ENCODE data around the gene AQP9.

The AQP9 gene

DNA sequence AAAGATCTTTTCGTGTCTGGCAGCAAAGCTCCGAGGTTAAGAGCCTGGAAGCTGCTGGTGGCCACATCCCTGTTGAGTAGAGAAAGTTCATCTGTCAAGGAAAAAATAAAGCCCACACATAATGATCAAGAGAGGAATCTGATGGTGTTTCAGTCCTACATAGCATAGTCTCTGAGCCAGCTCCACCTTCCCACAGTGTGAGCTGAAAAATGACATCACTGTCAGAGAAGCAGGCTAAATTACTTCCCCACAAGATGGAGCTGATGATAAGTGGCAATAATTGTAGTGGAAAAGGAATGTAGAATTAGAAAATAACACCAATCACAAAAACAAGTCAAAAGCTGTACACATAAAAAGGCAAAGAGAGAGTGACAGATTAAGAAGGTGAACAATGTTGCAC lies 84.5 kb downstream of the AQP9 start:
- TF ChIP-seq, protein P1, sequence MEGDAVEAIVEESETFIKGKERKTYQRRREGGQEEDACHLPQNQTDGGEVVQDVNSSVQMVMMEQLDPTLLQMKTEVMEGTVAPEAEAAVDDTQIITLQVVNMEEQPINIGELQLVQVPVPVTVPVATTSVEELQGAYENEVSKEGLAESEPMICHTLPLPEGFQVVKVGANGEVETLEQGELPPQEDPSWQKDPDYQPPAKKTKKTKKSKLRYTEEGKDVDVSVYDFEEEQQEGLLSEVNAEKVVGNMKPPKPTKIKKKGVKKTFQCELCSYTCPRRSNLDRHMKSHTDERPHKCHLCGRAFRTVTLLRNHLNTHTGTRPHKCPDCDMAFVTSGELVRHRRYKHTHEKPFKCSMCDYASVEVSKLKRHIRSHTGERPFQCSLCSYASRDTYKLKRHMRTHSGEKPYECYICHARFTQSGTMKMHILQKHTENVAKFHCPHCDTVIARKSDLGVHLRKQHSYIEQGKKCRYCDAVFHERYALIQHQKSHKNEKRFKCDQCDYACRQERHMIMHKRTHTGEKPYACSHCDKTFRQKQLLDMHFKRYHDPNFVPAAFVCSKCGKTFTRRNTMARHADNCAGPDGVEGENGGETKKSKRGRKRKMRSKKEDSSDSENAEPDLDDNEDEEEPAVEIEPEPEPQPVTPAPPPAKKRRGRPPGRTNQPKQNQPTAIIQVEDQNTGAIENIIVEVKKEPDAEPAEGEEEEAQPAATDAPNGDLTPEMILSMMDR (IDR thresholded peaks at IDR 0.05), result 0 out of 2 replicates have a peak, but pooled peaks have one; percentile 16

DNA sequence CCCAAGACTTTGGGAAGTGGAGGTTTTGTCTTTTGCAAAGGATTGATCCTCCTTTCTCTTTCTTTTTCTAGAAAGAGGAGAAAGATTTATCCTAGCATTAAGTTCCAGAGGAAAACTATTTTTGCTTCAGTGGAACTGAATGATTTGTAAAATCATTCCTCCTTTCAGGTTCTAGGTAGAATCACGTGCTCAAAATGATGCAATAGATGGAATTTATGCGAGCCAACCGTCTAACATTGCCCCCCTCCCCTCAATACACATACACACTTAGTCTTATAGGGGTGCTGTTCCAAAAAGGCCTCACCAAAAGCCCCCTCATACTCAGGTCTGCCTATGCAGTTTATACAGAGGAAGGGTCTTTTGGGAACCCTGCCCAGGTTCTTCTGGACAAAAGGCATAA lies 85.3 kb downstream of the AQP9 start:
- TF ChIP-seq, protein P1 (IDR thresholded peaks at IDR 0.05), result no peak

DNA sequence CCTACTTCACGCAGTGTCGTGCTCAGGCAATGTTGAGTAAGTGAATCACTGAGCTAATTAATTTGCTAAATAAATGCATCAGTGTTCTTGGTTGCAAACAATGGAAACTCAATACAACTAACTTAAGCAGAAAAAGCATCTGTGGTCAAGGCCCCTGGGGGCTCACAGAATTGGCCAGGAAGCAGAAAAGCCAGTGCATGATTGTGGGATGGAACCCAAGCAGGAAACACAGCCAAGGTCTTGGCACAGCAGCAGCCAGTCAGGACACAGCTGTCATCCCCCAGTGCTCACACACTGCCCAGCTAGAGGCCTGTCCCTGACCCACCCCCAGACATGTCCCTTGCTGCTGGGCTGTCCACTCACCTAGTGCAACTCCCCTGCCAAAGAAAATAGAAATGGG lies 85.9 kb downstream of the AQP9 start:
- TF ChIP-seq, protein P1 (IDR thresholded peaks at IDR 0.05), result no peak

DNA sequence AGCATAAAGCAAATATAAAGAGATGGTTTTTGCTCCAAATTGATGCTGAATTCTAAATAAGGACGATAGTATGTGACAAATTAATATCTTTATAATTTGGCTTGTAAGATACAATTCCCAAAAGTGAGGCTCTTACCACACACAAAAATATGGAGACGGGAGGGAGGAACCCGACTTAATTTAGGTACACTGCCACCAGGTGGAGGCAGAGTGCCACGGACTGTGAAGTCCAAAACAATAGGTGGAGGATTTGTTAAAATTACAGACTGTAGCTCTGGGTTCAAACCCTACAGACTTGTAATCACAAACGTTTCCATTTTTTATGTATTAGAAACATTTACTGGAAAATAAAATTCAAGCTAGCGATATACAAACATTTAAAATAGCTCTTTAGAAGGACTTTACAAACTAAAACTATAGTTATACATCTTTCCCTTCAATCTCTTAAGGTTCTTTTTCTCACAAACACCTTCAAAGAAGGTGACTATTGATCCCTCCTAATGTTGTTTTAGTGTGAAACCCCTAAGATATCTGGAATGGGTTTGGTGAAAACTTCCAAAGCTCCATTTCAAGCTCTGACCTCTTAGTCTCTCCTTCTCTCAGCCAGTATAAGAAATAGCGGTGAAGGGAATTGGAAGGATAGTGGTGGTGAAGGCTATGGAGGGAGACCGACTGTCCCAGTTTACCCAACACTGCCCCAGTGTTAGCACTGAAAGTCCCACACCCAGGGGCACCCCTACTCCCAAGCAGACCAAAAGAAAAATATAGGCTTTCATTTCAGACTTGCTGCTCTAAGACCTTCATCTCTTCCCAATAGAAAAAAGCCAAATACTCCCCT lies 89.7 kb downstream of the AQP9 start:
- TF ChIP-seq, protein P1 (IDR thresholded peaks at IDR 0.05), result peak; percentile 83

DNA sequence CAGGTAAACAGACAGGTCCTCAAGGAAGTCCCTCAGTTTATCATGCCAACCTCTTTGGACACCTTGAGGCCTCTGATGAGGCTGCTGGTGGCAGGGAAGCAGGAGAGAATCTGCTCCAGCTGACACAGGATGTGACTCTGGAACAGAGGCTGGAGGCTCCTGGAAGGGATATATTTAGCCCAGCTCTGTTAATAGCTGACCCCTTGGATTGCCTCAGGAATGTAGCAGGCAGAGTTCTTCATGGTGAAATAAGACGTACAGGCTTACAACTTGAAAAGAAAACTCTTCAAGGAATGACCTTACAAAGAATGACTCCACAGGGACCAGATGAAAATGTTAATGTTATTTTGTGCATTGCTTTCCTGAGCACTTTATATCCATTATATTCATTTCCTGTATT lies 90.5 kb downstream of the AQP9 start:
- TF ChIP-seq, protein P1 (IDR thresholded peaks at IDR 0.05), result no peak

DNA sequence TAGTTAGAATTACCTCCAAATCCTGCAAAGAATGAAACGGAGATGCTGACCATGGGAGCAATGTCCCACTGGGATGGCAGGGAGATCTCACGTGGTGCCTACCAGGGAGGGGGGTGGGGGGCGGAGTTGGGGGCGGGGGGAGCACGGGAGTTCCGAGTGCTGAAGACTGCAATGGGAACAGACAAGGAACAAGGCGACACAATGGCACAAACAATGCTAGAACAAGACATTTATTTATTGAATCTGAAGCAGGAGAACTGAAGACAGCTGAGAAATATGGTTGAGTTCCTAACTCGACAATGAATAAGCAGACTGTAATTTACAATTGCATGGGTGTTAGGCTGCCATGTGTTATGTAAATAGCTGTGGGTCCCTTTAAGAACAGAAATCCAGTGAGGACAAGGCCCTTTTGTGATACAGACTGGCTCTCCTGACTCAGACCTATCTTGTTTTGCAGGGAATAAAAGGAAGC lies 91.2 kb downstream of the AQP9 start:
- TF ChIP-seq, protein P1 (IDR thresholded peaks at IDR 0.05), result no peak

DNA sequence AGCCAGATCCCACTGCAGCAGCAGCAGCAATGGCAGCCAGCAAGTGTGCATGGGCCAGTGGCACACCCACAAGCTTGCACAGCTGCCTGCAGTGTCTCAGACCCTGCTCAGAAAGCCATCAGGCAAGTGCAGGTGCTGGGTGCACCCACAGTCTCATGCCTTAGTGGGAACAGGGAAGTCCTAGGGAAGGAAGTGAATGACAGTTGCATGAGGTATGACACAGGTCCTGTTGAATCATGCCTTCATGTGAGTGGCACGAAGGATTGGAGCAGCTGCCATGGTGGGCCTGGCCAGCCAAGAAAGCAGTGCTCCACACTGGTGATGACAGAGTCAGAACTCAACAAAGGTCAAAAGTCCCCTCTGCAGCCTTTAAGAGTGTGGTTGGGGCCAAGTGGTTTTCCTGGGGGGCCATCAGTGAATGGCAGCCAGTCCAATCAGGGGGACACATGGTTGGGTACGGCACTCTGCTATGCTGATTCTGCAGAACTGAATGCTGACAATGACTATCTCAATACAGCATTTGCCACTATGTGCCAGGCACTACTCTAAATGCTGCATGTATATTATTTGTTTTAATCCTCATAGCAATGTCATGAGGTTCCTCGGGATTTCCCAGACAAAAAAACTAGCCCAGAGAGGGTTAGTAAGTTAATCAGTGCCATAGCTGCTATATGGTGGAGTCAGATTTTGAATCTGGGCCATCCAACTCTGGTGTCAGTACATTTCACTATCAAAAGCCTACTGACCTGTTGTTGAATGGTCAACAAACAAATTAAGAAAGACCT lies 94.3 kb downstream of the AQP9 start:
- TF ChIP-seq, protein P1 (IDR thresholded peaks at IDR 0.05), result no peak

Data from LNCAP (cell line).